Kidney epithelial cell (primary cell): ENCODE measurements around the gene GEMIN8. TPM values are rescaled to one million over a fixed set of nuclear protein-coding genes. Genes with fewer than 3 reads are reported as not detected.

Source experiments
- DNase-seq: peaks from one replicate; pipeline ENCODE4 v3.0.0-alpha.2; 2010; ENCODE audit warnings: low read depth
- H3K27me3 ChIP-seq: 2 replicates; pipeline ENCODE4 v1.6.0; 2011; ENCODE audit warnings: low read length; ENCODE audit not compliant: control insufficient read depth, insufficient read depth
- H3K36me3 ChIP-seq: 2 replicates; pipeline ENCODE4 v1.5.1; 2011; ENCODE audit warnings: low read length; ENCODE audit not compliant: control insufficient read depth, insufficient read depth
- H3K4me3 ChIP-seq: 2 replicates; pipeline ENCODE4 v1.5.1; 2011; ENCODE audit warnings: low read depth, mild to moderate bottlenecking, control low read depth, low read length
- CTCF ChIP-seq: IDR thresholded peaks from 2 replicates; pipeline ENCODE4 v1.5.1; 2011; ENCODE audit warnings: mild to moderate bottlenecking, moderate library complexity, low read length, control low read depth, inconsistent platforms; ENCODE audit not compliant: insufficient read depth, poor library complexity, severe bottlenecking
- total RNA-seq: library from RNA; depleted of rRNA; stranded (reverse); fragments of >200 nt; gene quantifications from 2 replicates; pipeline ENCODE4 v1.2.3, GENCODE V29; 2015

Gene GEMIN8
- total RNA-seq, 1 donor from 2014 or later, result 19.1 TPM

- DNase-seq, result no peak
- Histone ChIP-seq H3K36me3 (no peaks in the 10 kb centered on the region), H3K27me3 (no peaks in the 10 kb centered on the region), H3K4me3 (no peak overlapping the region)
- no peak for TF ChIP-seq CTCF
Observed at GRCh38 chrX:13985697-13986435, 43.8 kb downstream of the GEMIN8 start.

GRCh38 chrX:13983734-13984133 lies 46.0 kb downstream of the GEMIN8 start:
- no peak for DNase-seq
- Histone ChIP-seq H3K27me3 (no peaks in the 10 kb centered on the region), H3K36me3 (no peaks in the 10 kb centered on the region), H3K4me3 (no peak overlapping the region)
- TF ChIP-seq CTCF, result no peak

GRCh38 chrX:13968198-13968597 lies 61.5 kb downstream of the GEMIN8 start:
- no peak for TF ChIP-seq CTCF
- Histone ChIP-seq H3K36me3 (no peaks in the 10 kb centered on the region), H3K27me3 (no peaks in the 10 kb centered on the region), H3K4me3 (no peak overlapping the region)
- DNase-seq, result no peak

- no peaks in the 10 kb centered on the region for H3K27me3 ChIP-seq
- no peak for TF ChIP-seq CTCF
- no peak for DNase-seq
- no peak overlapping the region for H3K4me3 ChIP-seq
- no peaks in the 10 kb centered on the region for H3K36me3 ChIP-seq
Observed at GRCh38 chrX:13967636-13968035, 62.1 kb downstream of the GEMIN8 start.

DNA sequence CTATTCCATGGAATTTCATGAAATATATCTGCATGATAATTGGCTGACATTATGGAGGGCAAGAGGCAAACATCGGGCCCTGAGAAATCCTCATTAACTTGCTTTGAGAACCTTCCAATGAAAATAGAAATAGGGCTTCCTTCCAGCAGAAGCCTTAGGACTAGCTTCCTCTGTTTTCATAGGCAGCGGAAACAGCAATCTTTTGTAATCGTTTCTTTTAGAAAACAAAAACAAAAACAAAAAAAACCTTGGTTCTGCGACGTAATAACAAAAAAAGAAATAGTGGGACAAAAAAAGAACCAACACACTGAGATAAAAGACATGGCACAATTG lies 62.9 kb downstream of the GEMIN8 start:
- DNase-seq, result no peak
- no peak for TF ChIP-seq CTCF
- Histone ChIP-seq H3K36me3 (no peaks in the 10 kb centered on the region), H3K27me3 (no peaks in the 10 kb centered on the region), H3K4me3 (no peak overlapping the region)
